ENCODE measurements around the gene PARK7. TPM values are rescaled to one million over a fixed set of nuclear protein-coding genes. Genes with fewer than 3 reads are reported as not detected.

PARK7 gene
- total RNA-seq, 8 experiments from 2014 or later, result 305 to 482 (median 382) TPM

DNA sequence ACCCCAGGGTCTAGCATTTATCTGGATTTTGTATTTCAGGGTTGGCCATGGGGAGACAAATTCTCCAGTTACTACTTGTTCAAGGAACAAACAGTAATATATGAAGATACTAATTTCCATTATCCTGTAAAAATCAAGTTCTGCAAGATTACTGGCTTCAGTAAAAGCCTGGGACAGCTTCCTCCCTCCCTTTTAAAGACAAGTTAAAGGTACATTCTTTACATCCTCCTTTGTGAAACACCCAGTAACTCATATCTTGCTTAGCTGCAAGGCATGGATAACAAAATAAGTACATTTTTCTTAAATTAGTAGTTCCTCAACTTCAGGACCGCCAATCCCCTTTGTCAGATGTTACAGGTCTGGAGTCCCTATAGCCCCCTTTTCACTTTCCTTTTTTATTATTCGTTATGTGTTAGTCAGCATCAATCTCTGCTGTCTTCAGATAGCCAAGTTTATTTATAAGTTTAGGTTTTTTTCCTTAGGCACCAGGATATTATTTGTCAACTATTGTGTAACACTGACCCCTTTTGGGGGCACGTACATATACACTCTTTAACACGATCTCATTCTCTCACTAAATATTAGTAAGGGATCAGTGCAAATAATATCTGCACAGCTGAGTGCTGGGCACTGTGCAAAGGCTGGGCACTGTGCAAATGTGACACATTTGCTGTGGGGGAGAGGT lies 54.8 kb downstream of the PARK7 start:
- WGBS, 10 experiments, result 43 to 100% (median 59%) methylated on average over 2 to 4 of the region's 4 CpGs
- Histone ChIP-seq H3K4me3 (no peak overlapping the region), H3K27ac (no peak overlapping the region), H3K4me1 (replicated peaks in 1 of 2) (peaks cover 50 to 61% of the 10 kb centered on the region in 2 donors)
- ATAC-seq (replicated peaks in 6 of 8), result peak in 2 of 8 experiments; percentile 8 to 49
- in situ Hi-C loops (cut with MboI; ENCODE audit: low pct_unique_long_range_greater_than_20kb in 2 of 9, low sequenced_read_pairs in 9 of 9, unreplicated experiment in 9 of 9), result loop anchor here in 5 of 9 experiments (10.0 to 25.0 kb wide), 2 partner anchors 296 to 298 kb away; partner anchors contain the start of gene SLC45A1 (in 5 of the 5)

DNA sequence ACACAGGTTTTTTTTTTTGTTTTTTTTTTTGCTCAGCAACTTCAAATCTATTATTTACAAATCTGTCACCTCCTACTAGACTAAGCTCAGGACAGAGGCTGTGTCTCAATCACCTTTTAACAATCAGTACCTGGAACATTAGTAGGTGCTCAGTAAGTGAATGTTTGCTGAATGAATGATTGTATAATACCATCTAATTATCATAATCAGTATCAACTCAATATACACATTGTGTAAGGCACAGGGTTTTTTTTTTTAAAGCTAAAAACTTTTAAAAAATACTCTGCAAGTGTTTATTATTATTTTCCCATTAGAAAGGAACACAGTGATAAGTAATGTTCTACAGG lies 55.4 kb downstream of the PARK7 start:
- peaks cover 50 to 61% of the 10 kb centered on the region in 2 donors for H3K4me1 ChIP-seq (replicated peaks in 1 of 2)
- no peak overlapping the region for H3K4me3 ChIP-seq
- ATAC-seq (replicated peaks in 6 of 8), result no peak
- no peak overlapping the region for H3K27ac ChIP-seq
- in situ Hi-C loops (cut with MboI; ENCODE audit: low pct_unique_long_range_greater_than_20kb in 2 of 9, low sequenced_read_pairs in 9 of 9, unreplicated experiment in 9 of 9), result loop anchor here in 5 of 9 experiments (10.0 to 25.0 kb wide), 2 partner anchors 295 to 298 kb away; partner anchors contain the start of gene SLC45A1 (in 5 of the 5)

DNA sequence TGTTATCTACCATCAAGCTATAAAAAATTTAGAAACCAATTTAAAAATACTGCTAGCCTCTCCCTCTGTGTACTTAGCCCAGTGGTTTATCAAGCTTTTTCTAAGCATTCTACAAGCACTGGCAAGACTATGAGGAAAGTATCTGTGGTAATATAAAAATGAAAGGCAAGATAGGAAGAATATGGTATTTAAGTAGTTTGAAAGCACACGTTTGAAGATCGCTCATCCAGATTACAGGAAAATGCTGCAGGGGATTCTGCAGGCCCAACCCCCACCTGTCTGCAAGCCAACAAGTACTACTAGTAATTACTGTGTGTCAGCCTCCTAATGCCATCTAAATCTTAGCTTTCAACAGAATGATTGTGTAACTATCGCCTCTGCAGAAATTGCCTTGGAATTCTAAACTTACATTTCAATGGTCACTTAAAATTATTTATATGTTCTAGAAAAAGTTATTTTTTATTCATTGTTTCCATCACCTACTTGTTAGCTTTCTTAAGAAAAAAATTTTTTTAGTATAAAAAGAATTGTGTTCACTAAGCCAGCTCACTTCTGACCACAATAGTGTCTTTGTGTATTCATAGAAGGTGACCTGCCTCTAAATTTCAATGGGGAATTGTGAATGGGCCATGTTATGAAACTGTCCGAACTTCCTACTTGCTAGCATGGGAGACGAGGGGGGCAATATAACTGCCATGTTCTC lies 56.1 kb downstream of the PARK7 start:
- Histone ChIP-seq H3K4me1 (replicated peaks in 1 of 2) (peaks cover 50 to 61% of the 10 kb centered on the region in 2 donors), H3K4me3 (no peak overlapping the region), H3K27ac (peak overlapping the region in 1 of 2 donors; percentile 10)
- 5 to 100% (median 17%) methylated on average over 1 to 5 of the region's 5 CpGs; no CpG with 5 or more reads in 1 of the 10 experiments for WGBS, 10 experiments
- peak in 7 of 8 experiments; percentile 3 to 60 (median 43) for ATAC-seq (replicated peaks in 6 of 8)
- in situ Hi-C loops (cut with MboI; ENCODE audit: low pct_unique_long_range_greater_than_20kb in 2 of 9, low sequenced_read_pairs in 9 of 9, unreplicated experiment in 9 of 9), result loop anchor here in 5 of 9 experiments (10.0 to 25.0 kb wide), 2 partner anchors 295 to 297 kb away; partner anchors contain the start of gene SLC45A1 (in 5 of the 5)

DNA sequence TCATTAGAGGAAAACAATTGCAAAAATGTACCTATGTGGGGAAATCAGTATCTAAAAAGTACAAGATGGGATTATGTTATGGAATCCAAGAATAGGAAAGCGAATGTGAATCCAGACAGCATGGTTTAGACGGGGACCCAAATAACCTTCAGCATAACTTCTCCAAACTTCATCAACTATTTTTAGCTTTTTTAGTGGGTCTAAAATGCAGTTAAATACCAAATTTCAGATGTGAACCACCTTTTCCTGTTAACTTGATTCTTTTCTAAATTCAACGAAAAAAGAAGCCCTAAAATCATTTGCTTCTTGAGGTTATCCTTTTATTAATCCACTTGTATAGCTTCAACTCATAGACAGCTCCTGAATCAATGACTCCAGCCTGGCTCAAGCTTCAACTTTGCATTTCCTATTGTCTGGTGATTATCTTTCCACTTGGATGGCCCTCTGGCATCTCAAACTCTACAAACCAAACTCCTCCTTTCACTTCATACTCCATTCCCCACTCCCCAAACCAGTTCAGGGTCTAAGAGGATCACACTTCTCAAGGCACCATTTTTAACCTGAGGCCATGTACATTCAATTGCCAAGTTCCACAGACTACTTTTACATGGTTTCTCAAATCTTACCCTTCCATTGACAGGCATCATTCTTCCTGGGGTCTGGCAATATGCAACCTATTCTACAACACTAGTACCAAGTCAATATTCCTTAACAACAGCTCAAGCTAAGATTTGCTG lies 57.1 kb downstream of the PARK7 start:
- H3K4me3 ChIP-seq, result no peak overlapping the region
- peak in 4 of 8 experiments; percentile 20 to 52 (median 44) for ATAC-seq (replicated peaks in 6 of 8)
- peaks cover 54 to 65% of the 10 kb centered on the region in 2 donors for H3K4me1 ChIP-seq (replicated peaks in 1 of 2)
- in situ Hi-C loops (cut with MboI; ENCODE audit: low pct_unique_long_range_greater_than_20kb in 2 of 9, low sequenced_read_pairs in 9 of 9, unreplicated experiment in 9 of 9), result loop anchor here in 5 of 9 experiments (10.0 to 25.0 kb wide), 2 partner anchors 294 to 296 kb away; partner anchors contain the start of gene SLC45A1 (in 5 of the 5)
- 8 to 100% (median 57%) methylated on average over 1 to 3 of the region's 3 CpGs; no CpG with 5 or more reads in 1 of the 10 experiments for WGBS, 10 experiments
- peak overlapping the region in 1 of 2 donors; percentile 26 for H3K27ac ChIP-seq

DNA sequence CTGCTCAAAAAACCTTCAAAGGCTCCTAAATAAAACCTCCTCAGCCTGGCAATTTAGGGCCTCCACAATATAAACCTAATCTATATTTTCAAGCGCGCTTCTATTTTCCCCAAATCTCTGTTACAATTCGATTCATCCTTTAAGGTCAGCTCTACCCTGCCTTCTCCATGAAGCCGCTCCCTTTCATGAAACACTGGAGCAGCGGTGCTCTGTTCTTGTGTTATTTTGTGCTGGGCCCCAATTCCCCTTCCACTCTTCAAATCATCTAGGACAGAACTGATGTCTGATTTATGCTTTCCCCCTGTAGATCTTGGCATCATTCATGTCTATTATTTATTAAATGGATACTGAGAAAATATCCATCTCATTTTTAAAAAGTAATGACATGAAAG lies 57.7 kb downstream of the PARK7 start:
- no peak overlapping the region for H3K4me3 ChIP-seq
- peak overlapping the region in 1 of 2 donors; percentile 15 for H3K27ac ChIP-seq
- H3K4me1 ChIP-seq (replicated peaks in 1 of 2), result peaks cover 58 to 71% of the 10 kb centered on the region in 2 donors
- peak in 4 of 8 experiments; percentile 20 to 32 (median 25) for ATAC-seq (replicated peaks in 6 of 8)
- WGBS, 10 experiments, result 33 to 100% (median 82%) methylated on average over 1 to 5 of the region's 5 CpGs; no CpG with 5 or more reads in 1 of the 10 experiments
- in situ Hi-C loops (cut with MboI; ENCODE audit: low pct_unique_long_range_greater_than_20kb in 2 of 9, low sequenced_read_pairs in 9 of 9, unreplicated experiment in 9 of 9), result loop anchor here in 5 of 9 experiments (10.0 to 25.0 kb wide), 2 partner anchors 293 to 296 kb away; partner anchors contain the start of gene SLC45A1 (in 5 of the 5)

DNA sequence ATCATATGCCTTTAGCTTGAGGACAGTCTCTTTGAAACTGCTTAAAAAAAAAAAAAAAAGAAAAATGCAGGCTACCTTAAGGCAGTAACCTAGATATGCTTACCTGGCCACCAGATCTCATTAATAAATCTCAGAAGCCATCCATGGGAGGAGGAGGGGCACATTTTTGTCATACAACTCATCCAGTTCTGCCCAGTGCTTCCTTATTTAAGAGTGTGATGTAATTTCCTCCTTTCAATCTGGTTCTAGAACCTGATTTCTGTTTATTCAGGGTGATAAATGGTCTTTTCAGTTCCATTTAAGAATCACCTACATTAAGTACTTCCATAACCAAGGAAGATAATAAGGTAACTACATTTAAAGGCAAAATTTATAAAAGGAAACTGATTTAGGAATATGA lies 58.5 kb downstream of the PARK7 start:
- in situ Hi-C loops (cut with MboI; ENCODE audit: low pct_unique_long_range_greater_than_20kb in 2 of 9, low sequenced_read_pairs in 9 of 9, unreplicated experiment in 9 of 9), result loop anchor here in 2 of 9 experiments (25.0 kb wide), 1 partner anchor 292 kb away; the partner anchor contains the start of gene SLC45A1 (in 2 of the 2)
- Histone ChIP-seq H3K27ac (no peak overlapping the region), H3K4me1 (replicated peaks in 1 of 2) (peaks cover 60 to 79% of the 10 kb centered on the region in 2 donors), H3K4me3 (no peak overlapping the region)
- ATAC-seq (replicated peaks in 6 of 8), result peak in 7 of 8 experiments; percentile 8 to 35 (median 14)

DNA sequence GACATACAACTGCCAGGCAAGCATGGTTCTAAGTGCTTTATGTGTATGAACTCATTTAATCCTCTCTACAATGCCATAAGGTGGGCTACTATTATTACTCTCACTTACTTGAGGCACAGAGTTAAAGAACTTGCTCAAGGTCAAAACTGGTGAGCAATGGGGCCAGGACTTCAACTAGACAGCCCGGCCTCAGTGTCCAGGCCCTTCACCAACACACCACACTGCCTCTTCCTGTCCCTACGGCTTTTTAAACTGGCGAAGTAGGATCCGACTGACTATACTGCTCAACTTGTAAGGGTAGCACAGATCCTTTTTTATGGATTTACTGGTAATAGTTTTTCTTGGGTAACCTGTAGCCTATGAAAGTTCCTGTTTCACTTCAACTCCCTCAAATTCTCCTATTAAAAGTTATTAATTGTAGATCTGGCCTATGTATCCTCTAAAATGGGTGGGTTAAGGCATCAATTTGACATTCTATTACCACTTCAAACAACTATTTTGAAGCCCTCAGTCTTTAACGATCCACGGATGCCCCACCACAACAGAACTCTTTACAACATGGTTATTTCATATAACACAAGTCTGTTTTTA lies 60.3 kb downstream of the PARK7 start:
- peaks cover 44 to 62% of the 10 kb centered on the region in 2 donors for H3K4me1 ChIP-seq (replicated peaks in 1 of 2)
- 81 to 100% (median 94%) methylated on average over 2 to 6 of the region's 6 CpGs; no CpG with 5 or more reads in 2 of the 10 experiments for WGBS, 10 experiments
- ATAC-seq (replicated peaks in 6 of 8), result no peak
- H3K27ac ChIP-seq, result no peak overlapping the region
- no peak overlapping the region for H3K4me3 ChIP-seq
- in situ Hi-C loops (cut with MboI; ENCODE audit: low pct_unique_long_range_greater_than_20kb in 2 of 9, low sequenced_read_pairs in 9 of 9, unreplicated experiment in 9 of 9), result loop anchor here in 2 of 9 experiments (25.0 kb wide), 1 partner anchor 291 kb away; the partner anchor contains the start of gene SLC45A1 (in 2 of the 2)

DNA sequence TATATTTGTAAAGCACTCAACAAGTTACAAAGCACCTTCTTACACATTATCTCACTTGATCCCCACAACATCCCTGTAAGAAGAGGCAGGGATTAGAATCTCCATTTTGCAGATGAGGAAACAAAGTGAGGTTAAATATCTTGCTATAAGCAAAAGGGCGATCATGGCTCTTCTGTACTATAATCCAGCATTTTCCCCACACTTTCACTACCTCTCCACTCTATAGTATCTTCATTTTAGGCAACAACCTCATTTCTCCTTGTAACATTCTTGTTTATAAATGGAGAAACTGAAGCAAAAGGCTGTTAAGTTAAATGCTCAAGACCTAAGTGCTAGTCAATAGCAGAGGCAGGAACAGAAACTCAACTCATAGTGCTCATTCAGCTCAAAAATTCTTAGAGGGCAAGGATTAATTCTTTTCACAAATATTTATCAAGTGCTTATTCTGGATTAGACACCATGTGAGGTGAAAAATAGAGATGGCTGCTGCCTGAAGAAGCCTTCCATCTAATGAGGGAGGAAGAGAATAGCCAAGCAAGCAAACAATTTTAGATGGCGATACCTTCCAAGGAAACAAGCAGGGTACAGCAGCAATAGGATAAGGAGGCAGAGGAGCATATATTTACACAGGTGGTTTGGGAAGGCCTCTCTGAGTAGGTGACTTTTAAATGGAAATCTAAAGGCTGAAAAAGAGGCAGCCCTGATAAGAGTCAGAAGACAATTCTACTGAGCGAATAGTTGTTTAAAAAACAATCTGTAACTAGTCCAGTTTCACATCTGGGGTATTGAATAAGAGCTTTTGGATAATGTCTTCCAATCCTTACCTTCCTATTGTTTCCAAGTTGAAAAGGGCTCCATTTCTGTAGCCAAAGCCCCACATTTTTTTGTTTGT lies 61.1 kb downstream of the PARK7 start:
- Histone ChIP-seq H3K4me3 (no peak overlapping the region), H3K27ac (no peak overlapping the region), H3K4me1 (replicated peaks in 1 of 2) (peaks cover 45 to 58% of the 10 kb centered on the region in 2 donors)
- in situ Hi-C loops (cut with MboI; ENCODE audit: low pct_unique_long_range_greater_than_20kb in 2 of 9, low sequenced_read_pairs in 9 of 9, unreplicated experiment in 9 of 9), result loop anchor here in 2 of 9 experiments (25.0 kb wide), 1 partner anchor 290 kb away; the partner anchor contains the start of gene SLC45A1 (in 2 of the 2)
- no peak for ATAC-seq (replicated peaks in 6 of 8)
- WGBS, 10 experiments, result 60 to 100% (median 89%) methylated on average over 1 to 3 of the region's 3 CpGs

DNA sequence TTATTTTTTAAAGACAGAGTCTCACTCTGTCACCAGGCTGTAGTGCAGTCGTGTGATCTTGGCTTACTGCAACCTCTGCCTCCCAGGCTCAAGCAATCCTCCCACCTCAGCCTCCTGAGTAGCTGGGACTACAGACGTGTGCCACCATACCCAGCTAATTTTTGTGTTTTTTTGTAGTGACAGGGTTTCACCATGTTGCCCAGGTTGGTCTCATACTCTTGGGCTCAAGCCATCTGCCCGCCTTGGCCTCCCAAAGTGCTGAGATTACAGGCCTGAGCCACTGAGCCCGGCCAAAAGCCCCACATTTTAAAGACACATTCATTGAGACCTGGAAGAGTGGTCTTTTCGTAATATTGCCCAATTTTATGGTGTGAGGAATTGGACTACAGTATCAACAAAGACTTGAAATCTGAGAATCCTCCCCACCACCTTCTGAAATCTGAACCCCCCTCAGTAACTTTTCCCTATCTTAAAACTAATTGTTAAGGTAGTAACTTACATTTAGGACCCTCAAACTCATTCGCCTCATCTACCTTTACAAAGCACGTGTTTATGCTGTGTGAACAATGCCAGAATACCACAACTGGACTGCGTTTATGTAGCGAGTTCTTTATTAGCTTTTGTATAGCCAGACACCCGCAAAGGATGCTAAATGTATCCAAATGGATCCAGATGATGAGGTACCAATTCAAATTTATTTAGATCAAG lies 61.9 kb downstream of the PARK7 start:
- Histone ChIP-seq H3K4me3 (peak overlapping the region in 1 of 5 donors; percentile 1), H3K4me1 (replicated peaks in 1 of 2) (peaks cover 49 to 58% of the 10 kb centered on the region in 2 donors), H3K27ac (no peak overlapping the region)
- in situ Hi-C loops (cut with MboI; ENCODE audit: low pct_unique_long_range_greater_than_20kb in 2 of 9, low sequenced_read_pairs in 9 of 9, unreplicated experiment in 9 of 9), result loop anchor here in 2 of 9 experiments (25.0 kb wide), 1 partner anchor 289 kb away; the partner anchor contains the start of gene SLC45A1 (in 2 of the 2)
- WGBS, 10 experiments, result 77 to 95% (median 87%) methylated on average over 3 to 9 of the region's 10 CpGs
- ATAC-seq (replicated peaks in 6 of 8), result no peak

DNA sequence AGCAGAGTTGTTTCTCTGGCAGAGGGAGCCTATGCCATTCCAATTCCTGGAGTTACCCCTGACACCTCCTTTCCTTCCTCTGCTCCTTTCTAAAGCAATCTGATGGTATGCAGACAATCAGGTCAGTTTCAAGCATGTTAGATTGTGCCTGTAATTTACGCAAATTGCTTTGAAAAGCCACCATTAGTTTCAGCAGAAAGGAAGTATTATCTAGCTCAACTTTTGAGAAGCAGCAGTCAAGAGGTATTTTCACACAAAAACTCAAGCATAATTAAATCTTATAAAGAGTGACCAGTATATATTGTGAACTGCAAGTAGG lies 62.4 kb downstream of the PARK7 start:
- no peak overlapping the region for H3K27ac ChIP-seq
- in situ Hi-C loops (cut with MboI; ENCODE audit: low pct_unique_long_range_greater_than_20kb in 2 of 9, low sequenced_read_pairs in 9 of 9, unreplicated experiment in 9 of 9), result loop anchor here in 2 of 9 experiments (25.0 kb wide), 1 partner anchor 288 kb away; the partner anchor contains the start of gene SLC45A1 (in 2 of the 2)
- WGBS, 10 experiments, result 0 to 83% (median 30%) methylated on average over 1 of the region's 1 CpG; no CpG with 5 or more reads in 2 of the 10 experiments
- H3K4me3 ChIP-seq, result peak overlapping the region in 1 of 5 donors; percentile 52
- peaks cover 44 to 52% of the 10 kb centered on the region in 2 donors for H3K4me1 ChIP-seq (replicated peaks in 1 of 2)
- no peak for ATAC-seq (replicated peaks in 6 of 8)

DNA sequence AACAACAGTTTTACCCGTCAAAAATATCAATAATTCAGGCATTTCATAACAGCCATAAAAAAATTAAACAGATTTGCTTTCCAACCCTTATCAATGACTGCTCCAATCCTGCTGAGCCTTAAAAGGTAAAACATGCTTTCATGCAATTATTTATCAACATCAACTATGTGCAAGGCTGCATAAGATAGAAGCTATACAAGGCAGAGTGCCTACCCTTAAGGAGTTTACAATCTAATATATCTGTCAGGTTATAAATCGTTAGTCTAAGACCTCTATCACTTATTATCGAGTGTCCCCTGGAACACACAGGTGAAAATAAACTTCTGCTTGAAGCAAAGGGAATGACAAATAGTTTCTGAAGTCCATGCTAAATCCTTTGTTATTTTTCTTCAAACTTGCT lies 62.8 kb downstream of the PARK7 start:
- H3K4me3 ChIP-seq, result peak overlapping the region in 3 of 5 donors; percentile 52 to 81 (median 75)
- 78 to 100% (median 93%) methylated on average over 2 to 3 of the region's 3 CpGs for WGBS, 10 experiments
- H3K27ac ChIP-seq, result no peak overlapping the region
- in situ Hi-C loops (cut with MboI; ENCODE audit: low pct_unique_long_range_greater_than_20kb in 2 of 9, low sequenced_read_pairs in 9 of 9, unreplicated experiment in 9 of 9), result loop anchor here in 2 of 9 experiments (25.0 kb wide), 1 partner anchor 288 kb away; the partner anchor contains the start of gene SLC45A1 (in 2 of the 2)
- no peak for ATAC-seq (replicated peaks in 6 of 8)
- peaks cover 40 to 49% of the 10 kb centered on the region in 2 donors for H3K4me1 ChIP-seq (replicated peaks in 1 of 2)

Measured in motor neuron (in vitro differentiated cells).